GM19452 (cell line): ENCODE data around the gene SLCO6A1.
A peak's percentile ranks its signal among the peaks of the same experiment; 100 is the strongest.

ENCODE experiments used
- ATAC-seq: cut with Tn5 transposase; IDR thresholded peaks from one replicate; pipeline ENCODE4 v1.9.1; 2021; ENCODE audit not compliant: unreplicated experiment

The SLCO6A1 gene

GRCh38 chr5:102481054-102481715 is 17.6 kb downstream of the SLCO6A1 start:
- no peak for ATAC-seq

GRCh38 chr5:102453716-102454115 is 45.1 kb downstream of the SLCO6A1 start:
- ATAC-seq, result peak; percentile 79

- ATAC-seq, result no peak
These were observed 47.7 kb downstream of the SLCO6A1 start for GRCh38 chr5:102451082-102451481.

GRCh38 chr5:102450313-102450990 is 48.3 kb downstream of the SLCO6A1 start:
- ATAC-seq, result no peak

GRCh38 chr5:102433473-102433872 is 65.3 kb downstream of the SLCO6A1 start:
- ATAC-seq, result no peak

GRCh38 chr5:102421647-102422046 is 77.2 kb downstream of the SLCO6A1 start:
- ATAC-seq, result no peak

- no peak for ATAC-seq
These were observed 80.3 kb downstream of the SLCO6A1 start for GRCh38 chr5:102418531-102418930.

GRCh38 chr5:102414448-102414847 is 84.4 kb downstream of the SLCO6A1 start:
- no peak for ATAC-seq

- no peak for ATAC-seq
These were observed 110.6 kb downstream of the SLCO6A1 start for GRCh38 chr5:102388235-102388634.

GRCh38 chr5:102385365-102385764 is 113.4 kb downstream of the SLCO6A1 start:
- no peak for ATAC-seq

- no peak for ATAC-seq
These were observed 118.6 kb downstream of the SLCO6A1 start for GRCh38 chr5:102380174-102380573.

- no peak for ATAC-seq
These were observed 122.9 kb downstream of the SLCO6A1 start for GRCh38 chr5:102375876-102376275.

GRCh38 chr5:102375272-102375671 is 123.5 kb downstream of the SLCO6A1 start:
- no peak for ATAC-seq

- ATAC-seq, result no peak
These were observed 130.4 kb downstream of the SLCO6A1 start for GRCh38 chr5:102368392-102368791.

- ATAC-seq, result no peak
These were observed 157.0 kb downstream of the SLCO6A1 start for GRCh38 chr5:102341681-102342288.

- ATAC-seq, result no peak
These were observed 174.1 kb downstream of the SLCO6A1 start for GRCh38 chr5:102324714-102325113.
